ENCODE data around the gene CSNK1D. TPM values are rescaled to one million over a fixed set of nuclear protein-coding genes. Genes with fewer than 3 reads are reported as not detected.

Gene CSNK1D
- total RNA-seq (2022; extraction: Qiagen RNA extraction; ENCODE audit: low read depth) = 143 to 161 TPM (median 155 TPM) in 5 replicates

GRCh38 chr17:82273327-82274133, at the start of gene CSNK1D:
CSNK1D (minus strand) TSS chr17:82273700; CDS start chr17:82273381, 319 bp downstream.

GRCh38 chr17:82317394-82318168, 44.1 kb upstream of the CSNK1D start, which contains the start of gene CD7:
CD7 (minus strand) TSS chr17:82317608; CDS start chr17:82317495, 113 bp downstream.

DNA sequence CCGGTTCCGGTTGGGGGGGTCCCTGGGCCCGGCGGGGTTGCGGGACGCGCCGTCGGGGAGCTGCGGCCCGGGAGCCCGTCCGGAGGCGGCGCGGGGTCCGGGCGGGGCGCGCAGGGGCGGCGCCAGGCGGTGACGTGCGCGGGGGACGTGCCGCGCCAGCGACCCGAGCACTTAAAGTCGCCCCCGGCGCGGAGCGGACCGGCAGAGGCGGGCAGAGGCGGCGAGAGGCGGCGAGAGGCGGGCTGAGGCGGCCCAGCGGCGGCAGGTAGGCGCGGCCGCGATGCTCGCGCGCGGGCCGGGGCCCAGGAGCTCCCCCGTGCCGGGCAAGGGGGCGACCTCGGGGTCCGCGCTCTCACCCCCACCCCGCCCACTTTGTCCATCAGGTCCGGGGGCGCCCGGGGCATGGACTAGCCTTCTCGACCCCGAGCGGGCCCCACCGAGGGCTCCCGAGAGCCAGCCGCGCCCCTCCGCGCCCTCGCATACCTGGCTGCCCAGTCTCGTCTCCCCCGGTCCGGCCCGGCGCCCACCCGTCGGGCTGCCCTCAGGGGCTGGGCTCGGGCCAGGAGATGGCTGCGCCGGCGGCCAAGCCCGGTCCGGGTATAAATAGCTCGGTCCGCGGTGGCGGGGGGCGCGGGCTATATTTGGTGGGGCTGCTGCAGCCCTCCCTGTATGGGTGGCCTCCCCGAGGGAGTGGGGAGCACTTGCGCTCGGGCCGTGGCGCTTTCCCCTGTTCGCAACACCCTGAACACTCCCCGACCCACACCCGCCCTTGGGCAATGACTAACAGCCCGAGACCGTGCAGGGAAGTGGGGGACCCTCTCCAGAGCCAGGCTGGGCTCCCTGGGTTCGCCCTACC, 44.4 kb downstream of the CSNK1D start, which contains the start of gene SLC16A3:
SLC16A3 (plus strand) TSS at position 201 of the 856 bp plus-strand sequence. CDS start 6,967 bp downstream, outside the sequence.

GRCh38 chr17:82212331-82213250, 60.9 kb downstream of the CSNK1D start, which contains the start of gene CCDC57:
CCDC57 (minus strand) TSS chr17:82212842; CDS start chr17:82201944, 10,898 bp downstream.

Other genes with a start within 250 kb of the CSNK1D start
- gene RAC3, start 242.0 kb downstream of the CSNK1D start, total RNA-seq (2022; extraction: Qiagen RNA extraction; ENCODE audit: low read depth) = 23.0 to 39.7 TPM (median 30.7 TPM) in 5 replicates
- gene DCXR, start 236.0 kb downstream of the CSNK1D start, total RNA-seq (2022; extraction: Qiagen RNA extraction; ENCODE audit: low read depth) = 71.7 to 103 TPM (median 92.2 TPM) in 5 replicates
- gene RFNG, start 221.9 kb downstream of the CSNK1D start, total RNA-seq (2022; extraction: Qiagen RNA extraction; ENCODE audit: low read depth) = 18.6 to 24.2 TPM (median 23.3 TPM) in 5 replicates
- 117 to 153 TPM (median 134 TPM) in 5 replicates for gene GPS1, start 221.8 kb downstream of the CSNK1D start, total RNA-seq (2022; extraction: Qiagen RNA extraction; ENCODE audit: low read depth)
- 78.0 to 146 TPM (median 137 TPM) in 5 replicates for gene DUS1L, start 207.9 kb downstream of the CSNK1D start, total RNA-seq (2022; extraction: Qiagen RNA extraction; ENCODE audit: low read depth)
- gene FASN, start 175.5 kb downstream of the CSNK1D start, total RNA-seq (2022; extraction: Qiagen RNA extraction; ENCODE audit: low read depth) = 117 to 149 TPM (median 134 TPM) in 5 replicates
- 20.0 to 27.7 TPM (median 22.9 TPM) in 5 replicates for gene CCDC57, start 60.9 kb downstream of the CSNK1D start, total RNA-seq (2022; extraction: Qiagen RNA extraction; ENCODE audit: low read depth)
- 79.9 to 109 TPM (median 96.9 TPM) in 5 replicates for gene SLC16A3, start 44.7 kb downstream of the CSNK1D start, total RNA-seq (2022; extraction: Qiagen RNA extraction; ENCODE audit: low read depth)
- 0.08 TPM in 1 of 5 replicates, not detected in the others for gene CD7, start 43.9 kb upstream of the CSNK1D start, total RNA-seq (2022; extraction: Qiagen RNA extraction; ENCODE audit: low read depth)
- gene SECTM1, start 60.1 kb upstream of the CSNK1D start, total RNA-seq (2022; extraction: Qiagen RNA extraction; ENCODE audit: low read depth) = 0.90 to 2.5 TPM (median 1.4 TPM) in 5 replicates
- gene TEX19, start 85.5 kb upstream of the CSNK1D start, total RNA-seq (2022; extraction: Qiagen RNA extraction; ENCODE audit: low read depth) = 0.31 to 0.56 TPM (median 0.48 TPM) in 5 replicates
- gene UTS2R, start 98.1 kb upstream of the CSNK1D start, total RNA-seq (2022; extraction: Qiagen RNA extraction; ENCODE audit: low read depth) = not detected in 5 replicates
- gene HEXD, start 144.6 kb upstream of the CSNK1D start, total RNA-seq (2022; extraction: Qiagen RNA extraction; ENCODE audit: low read depth) = 9.4 to 13.8 TPM (median 13.5 TPM) in 5 replicates
- gene OGFOD3, start 144.9 kb upstream of the CSNK1D start, total RNA-seq (2022; extraction: Qiagen RNA extraction; ENCODE audit: low read depth) = 19.0 to 25.8 TPM (median 24.4 TPM) in 5 replicates
- gene CYBC1, start 177.1 kb upstream of the CSNK1D start, total RNA-seq (2022; extraction: Qiagen RNA extraction; ENCODE audit: low read depth) = 48.3 to 66.8 TPM (median 59.3 TPM) in 5 replicates
- 48.1 to 65.8 TPM (median 57.5 TPM) in 5 replicates for gene NARF, start 185.0 kb upstream of the CSNK1D start, total RNA-seq (2022; extraction: Qiagen RNA extraction; ENCODE audit: low read depth)
- 46.4 to 60.3 TPM (median 59.2 TPM) in 5 replicates for gene FOXK2, start 246.0 kb upstream of the CSNK1D start, total RNA-seq (2022; extraction: Qiagen RNA extraction; ENCODE audit: low read depth)

Measured in A549 treated with DMSO at 1 μM for 4 hours (cell line).